ENCODE data around the gene SLC43A1.

The SLC43A1 gene

GRCh38 chr11:57460022-57460757 is 55.3 kb downstream of the SLC43A1 start, which contains the start of gene RTN4RL2:
RTN4RL2 (plus strand) TSS chr11:57460528; CDS start chr11:57460866, 338 bp downstream.
- Histone ChIP-seq H3K27me3 (ENCODE audit: insufficient read depth, low read length) (peaks cover 48% of the 10 kb centered on the region), H4K8ac (ENCODE audit: low read depth, low read length) (no peak within 1 kb of the TSS), H3K4me3 (ENCODE audit: low read depth, low read length) (peak within 1 kb of the TSS; percentile 69), H2BK12ac (ENCODE audit: low read length) (no peak within 1 kb of the TSS), H2BK5ac (ENCODE audit: low read depth, low read length, poor library complexity) (no peak within 1 kb of the TSS), H3K79me2 (ENCODE audit: control insufficient read depth, insufficient read depth, low read length, poor library complexity) (no peaks in the 10 kb centered on the region), H3K23ac (ENCODE audit: low read length) (no peak within 1 kb of the TSS), H4K91ac (ENCODE audit: low read depth, low read length) (no peak within 1 kb of the TSS), H3K9me3 (ENCODE audit: insufficient read depth, low read depth, low read length) (peaks cover 6% of the 10 kb centered on the region), H3K4ac (ENCODE audit: low read depth, low read length) (no peak within 1 kb of the TSS), H2AK5ac (ENCODE audit: low read length) (no peak within 1 kb of the TSS), H3K18ac (ENCODE audit: low read length) (no peak within 1 kb of the TSS), H3K4me1 (ENCODE audit: control insufficient read depth in 1 of 2, insufficient read depth in 2 of 2, low read length in 2 of 2) (peaks cover 5 to 7% of the 10 kb centered on the region in 2 experiments), H3K36me3 (ENCODE audit: control insufficient read depth in 1 of 2, insufficient read depth in 2 of 2, low read length in 2 of 2) (no peaks in the 10 kb centered on the region), H3K27ac (ENCODE audit: low read depth, low read length) (no peak within 1 kb of the TSS), H3K14ac (ENCODE audit: low read length) (no peak within 1 kb of the TSS), H3K9ac (ENCODE audit: low read length) (no peak within 1 kb of the TSS), H3K79me1 (ENCODE audit: low read length) (no peaks in the 10 kb centered on the region), H2BK120ac (ENCODE audit: insufficient read depth, low read length, poor library complexity) (no peak within 1 kb of the TSS), H4K12ac (ENCODE audit: low read depth, low read length) (no peak within 1 kb of the TSS), H2AFZ (ENCODE audit: insufficient read depth, low read length, poor library complexity) (peak within 1 kb of the TSS; percentile 32), H3K4me2 (ENCODE audit: low read length) (peak within 1 kb of the TSS; percentile 68)
- peak in 1 of 2 donors; percentile 50 for DNase-seq
- WGBS (ENCODE audit: extremely low coverage, insufficient coverage, insufficient read length) = no CpG with 5 or more reads among the region's 66 CpGs

- Histone ChIP-seq H3K27ac (ENCODE audit: low read depth, low read length) (no peak overlapping the region), H3K79me2 (ENCODE audit: control insufficient read depth, insufficient read depth, low read length, poor library complexity) (no peaks in the 10 kb centered on the region), H4K8ac (ENCODE audit: low read depth, low read length) (no peak overlapping the region), H2BK120ac (ENCODE audit: insufficient read depth, low read length, poor library complexity) (no peak overlapping the region), H3K9ac (ENCODE audit: low read length) (no peak overlapping the region), H3K27me3 (ENCODE audit: insufficient read depth, low read length) (peaks cover 48% of the 10 kb centered on the region), H2AFZ (ENCODE audit: insufficient read depth, low read length, poor library complexity) (no peak overlapping the region), H3K14ac (ENCODE audit: low read length) (no peak overlapping the region), H3K9me3 (ENCODE audit: insufficient read depth, low read depth, low read length) (peaks cover 6% of the 10 kb centered on the region), H3K4me3 (ENCODE audit: low read depth, low read length) (no peak overlapping the region), H3K23ac (ENCODE audit: low read length) (no peak overlapping the region), H4K12ac (ENCODE audit: low read depth, low read length) (no peak overlapping the region), H3K18ac (ENCODE audit: low read length) (no peak overlapping the region), H2BK5ac (ENCODE audit: low read depth, low read length, poor library complexity) (no peak overlapping the region), H2AK5ac (ENCODE audit: low read length) (no peak overlapping the region), H3K36me3 (ENCODE audit: control insufficient read depth in 1 of 2, insufficient read depth in 2 of 2, low read length in 2 of 2) (no peaks in the 10 kb centered on the region), H2BK12ac (ENCODE audit: low read length) (no peak overlapping the region), H3K4me2 (ENCODE audit: low read length) (no peak overlapping the region), H3K4ac (ENCODE audit: low read depth, low read length) (no peak overlapping the region), H3K79me1 (ENCODE audit: low read length) (no peaks in the 10 kb centered on the region), H3K4me1 (ENCODE audit: control insufficient read depth in 1 of 2, insufficient read depth in 2 of 2, low read length in 2 of 2) (peaks cover 5 to 7% of the 10 kb centered on the region in 2 experiments), H4K91ac (ENCODE audit: low read depth, low read length) (no peak overlapping the region)
- DNase-seq = peak in 1 of 2 donors; percentile 42
- WGBS (ENCODE audit: extremely low coverage, insufficient coverage, insufficient read length) = no CpG with 5 or more reads among the region's 62 CpGs
Observed at GRCh38 chr11:57459164-57460021, 56.1 kb downstream of the SLC43A1 start.

GRCh38 chr11:57458410-57459163 is 56.9 kb downstream of the SLC43A1 start:
- Histone ChIP-seq H4K91ac (ENCODE audit: low read depth, low read length) (no peak overlapping the region), H3K4me1 (ENCODE audit: control insufficient read depth in 1 of 2, insufficient read depth in 2 of 2, low read length in 2 of 2) (peaks cover 5 to 7% of the 10 kb centered on the region in 2 experiments), H3K9ac (ENCODE audit: low read length) (no peak overlapping the region), H2BK5ac (ENCODE audit: low read depth, low read length, poor library complexity) (no peak overlapping the region), H3K4ac (ENCODE audit: low read depth, low read length) (no peak overlapping the region), H3K4me3 (ENCODE audit: low read depth, low read length) (no peak overlapping the region), H3K4me2 (ENCODE audit: low read length) (peak overlapping the region; percentile 46), H3K14ac (ENCODE audit: low read length) (no peak overlapping the region), H2AK5ac (ENCODE audit: low read length) (no peak overlapping the region), H4K12ac (ENCODE audit: low read depth, low read length) (no peak overlapping the region), H3K36me3 (ENCODE audit: control insufficient read depth in 1 of 2, insufficient read depth in 2 of 2, low read length in 2 of 2) (no peaks in the 10 kb centered on the region), H3K23ac (ENCODE audit: low read length) (no peak overlapping the region), H2BK12ac (ENCODE audit: low read length) (no peak overlapping the region), H3K18ac (ENCODE audit: low read length) (no peak overlapping the region), H3K27ac (ENCODE audit: low read depth, low read length) (no peak overlapping the region), H3K9me3 (ENCODE audit: insufficient read depth, low read depth, low read length) (peaks cover 6% of the 10 kb centered on the region), H3K27me3 (ENCODE audit: insufficient read depth, low read length) (peaks cover 48% of the 10 kb centered on the region), H2AFZ (ENCODE audit: insufficient read depth, low read length, poor library complexity) (peak overlapping the region; percentile 46), H4K8ac (ENCODE audit: low read depth, low read length) (no peak overlapping the region), H3K79me1 (ENCODE audit: low read length) (no peaks in the 10 kb centered on the region), H2BK120ac (ENCODE audit: insufficient read depth, low read length, poor library complexity) (no peak overlapping the region), H3K79me2 (ENCODE audit: control insufficient read depth, insufficient read depth, low read length, poor library complexity) (no peaks in the 10 kb centered on the region)
- peak in 1 of 2 donors; percentile 65 for DNase-seq
- no CpG with 5 or more reads among the region's 44 CpGs for WGBS (ENCODE audit: extremely low coverage, insufficient coverage, insufficient read length)

- Histone ChIP-seq H3K9ac (ENCODE audit: low read length) (no peak overlapping the region), H3K23ac (ENCODE audit: low read length) (no peak overlapping the region), H2AFZ (ENCODE audit: insufficient read depth, low read length, poor library complexity) (no peak overlapping the region), H3K27ac (ENCODE audit: low read depth, low read length) (no peak overlapping the region), H4K91ac (ENCODE audit: low read depth, low read length) (no peak overlapping the region), H3K79me1 (ENCODE audit: low read length) (no peaks in the 10 kb centered on the region), H3K14ac (ENCODE audit: low read length) (no peak overlapping the region), H3K36me3 (ENCODE audit: control insufficient read depth in 1 of 2, insufficient read depth in 2 of 2, low read length in 2 of 2) (no peaks in the 10 kb centered on the region), H3K9me3 (ENCODE audit: insufficient read depth, low read depth, low read length) (peaks cover 6% of the 10 kb centered on the region), H2BK5ac (ENCODE audit: low read depth, low read length, poor library complexity) (no peak overlapping the region), H3K4me2 (ENCODE audit: low read length) (no peak overlapping the region), H4K12ac (ENCODE audit: low read depth, low read length) (no peak overlapping the region), H4K8ac (ENCODE audit: low read depth, low read length) (no peak overlapping the region), H3K27me3 (ENCODE audit: insufficient read depth, low read length) (peaks cover 46% of the 10 kb centered on the region), H3K4ac (ENCODE audit: low read depth, low read length) (no peak overlapping the region), H3K79me2 (ENCODE audit: control insufficient read depth, insufficient read depth, low read length, poor library complexity) (no peaks in the 10 kb centered on the region), H2AK5ac (ENCODE audit: low read length) (no peak overlapping the region), H3K18ac (ENCODE audit: low read length) (no peak overlapping the region), H2BK12ac (ENCODE audit: low read length) (no peak overlapping the region), H2BK120ac (ENCODE audit: insufficient read depth, low read length, poor library complexity) (no peak overlapping the region), H3K4me3 (ENCODE audit: low read depth, low read length) (no peak overlapping the region), H3K4me1 (ENCODE audit: control insufficient read depth in 1 of 2, insufficient read depth in 2 of 2, low read length in 2 of 2) (peaks cover 5 to 7% of the 10 kb centered on the region in 2 experiments)
- no CpG with 5 or more reads among the region's 16 CpGs for WGBS (ENCODE audit: extremely low coverage, insufficient coverage, insufficient read length)
- peak in 1 of 2 donors; percentile 42 for DNase-seq
Observed at GRCh38 chr11:57458060-57458409, 57.5 kb downstream of the SLC43A1 start.
